Ascending aorta (tissue), 2 donors: ENCODE data around the gene CD274. TPM values are rescaled to one million over a fixed set of nuclear protein-coding genes. Genes with fewer than 3 reads are reported as not detected.
A peak's percentile ranks its signal among the peaks of the same experiment; 100 is the strongest.

ENCODE experiments used
- DNase-seq, 2 donors: peaks; one replicate each; pipeline ENCODE4 v3.0.0-alpha.2; 2019; ENCODE audit warnings: low spot score in 2 of 2
- H3K27ac ChIP-seq, 2 donors: fragments of 200-600 bp; sonication (generic); one replicate each; pipeline ENCODE4 v1.5.1; 2016 to 2017; ENCODE audit warnings: mild to moderate bottlenecking in 1 of 2
- H3K27me3 ChIP-seq: fragments of 200-600 bp; sonication (generic); one replicate; pipeline ENCODE4 v1.5.1; 2017
- H3K36me3 ChIP-seq, 2 donors: fragments of 200-600 bp; sonication (generic); one replicate each; pipeline ENCODE4 v1.5.1; 2016
- H3K4me1 ChIP-seq, 2 donors: fragments of 200-600 bp; sonication (generic); one replicate each; pipeline ENCODE4 v1.5.1; 2016 to 2017; ENCODE audit warnings: mild to moderate bottlenecking in 1 of 2
- H3K4me3 ChIP-seq, 2 donors: fragments of 200-600 bp; sonication (generic); one replicate each; pipeline ENCODE4 v1.5.1; 2016 to 2017; ENCODE audit warnings: mild to moderate bottlenecking in 1 of 2
- H3K9me3 ChIP-seq, 2 donors: fragments of 200-600 bp; sonication (generic); one replicate each; pipeline ENCODE4 v1.5.1; 2016
- CTCF ChIP-seq, 3 experiments: fragments of 200-600 bp in 2 of 3; fragments of 450-650 bp in 1 of 3; sonication (generic) in 2 of 3; IDR thresholded peaks; one replicate each; pipeline ENCODE4 v1.5.1; 2016 to 2019; ENCODE audit warnings: antibody characterized with exemption in 3 of 3, mild to moderate bottlenecking in 1 of 3, moderate library complexity in 1 of 3
- intact Hi-C: fragments of 100-400 bp; cut with DNase I; formaldehyde crosslinking; loops from one replicate; pipeline ENCODE4 v1.15.1; 2023
- total RNA-seq: library from RNA; depleted of rRNA; stranded (reverse); fragments of >200 nt; gene quantifications from one replicate; pipeline ENCODE4 v1.1.0, GENCODE V29; 2016

CD274 gene
- total RNA-seq, 1 donor from 2014 or later: 23.8 TPM

GRCh38 chr9:5511476-5511875, 61.1 kb downstream of the CD274 start:
- peaks cover 0 to 4% of the 10 kb centered on the region in 2 donors for H3K4me1 ChIP-seq
- DNase-seq: no peak
- intact Hi-C loops: loop anchor here (5.0 kb wide), 1 partner anchor 41 kb away; no protein-coding TSS in a partner anchor
- H3K9me3 ChIP-seq: no peaks in the 10 kb centered on the region
- no peak for TF ChIP-seq CTCF (IDR thresholded peaks at IDR 0.05)
- peak overlapping the region in 1 of 2 donors; percentile 76 for H3K27ac ChIP-seq
- H3K36me3 ChIP-seq: no peaks in the 10 kb centered on the region
- H3K27me3 ChIP-seq: no peaks in the 10 kb centered on the region
- H3K4me3 ChIP-seq: peak overlapping the region in 1 of 2 donors; percentile 54

- TF ChIP-seq CTCF (IDR thresholded peaks at IDR 0.05): no peak
- Histone ChIP-seq H3K27ac (no peak overlapping the region), H3K4me1 (peaks cover 0 to 4% of the 10 kb centered on the region in 2 donors), H3K36me3 (no peaks in the 10 kb centered on the region), H3K4me3 (peak overlapping the region in 1 of 2 donors; percentile 54), H3K9me3 (no peaks in the 10 kb centered on the region), H3K27me3 (no peaks in the 10 kb centered on the region)
- no peak for DNase-seq
- intact Hi-C loops: loop anchor here (5.0 kb wide), 1 partner anchor 40 kb away; no protein-coding TSS in a partner anchor
Observed at GRCh38 chr9:5511935-5512580, 61.7 kb downstream of the CD274 start.

GRCh38 chr9:5512658-5513452, 62.5 kb downstream of the CD274 start:
- Histone ChIP-seq H3K4me3 (peak overlapping the region in 1 of 2 donors; percentile 12), H3K4me1 (peaks cover 0 to 4% of the 10 kb centered on the region in 2 donors), H3K9me3 (no peaks in the 10 kb centered on the region), H3K27ac (no peak overlapping the region), H3K36me3 (no peaks in the 10 kb centered on the region), H3K27me3 (no peaks in the 10 kb centered on the region)
- intact Hi-C loops: loop anchor here (5.0 kb wide), 1 partner anchor 39 kb away; no protein-coding TSS in a partner anchor
- TF ChIP-seq CTCF (IDR thresholded peaks at IDR 0.05): no peak
- DNase-seq: no peak

GRCh38 chr9:5513966-5514616, 63.7 kb downstream of the CD274 start:
- no peak for TF ChIP-seq CTCF (IDR thresholded peaks at IDR 0.05)
- no peak for DNase-seq
- Histone ChIP-seq H3K27ac (no peak overlapping the region), H3K27me3 (no peaks in the 10 kb centered on the region), H3K4me3 (no peak overlapping the region), H3K9me3 (no peaks in the 10 kb centered on the region), H3K4me1 (peaks cover 0 to 6% of the 10 kb centered on the region in 2 donors), H3K36me3 (no peaks in the 10 kb centered on the region)
- intact Hi-C loops: loop anchor here (5.0 kb wide), 1 partner anchor 38 kb away; no protein-coding TSS in a partner anchor

GRCh38 chr9:5514617-5515260, 64.4 kb downstream of the CD274 start:
- intact Hi-C loops: loop anchor here (5.0 kb wide), 1 partner anchor 38 kb away; no protein-coding TSS in a partner anchor
- H3K36me3 ChIP-seq: no peaks in the 10 kb centered on the region
- TF ChIP-seq CTCF (IDR thresholded peaks at IDR 0.05): no peak

More at GRCh38 chr9:5514617-5515260, 64.4 kb downstream of the CD274 start:
- Histone ChIP-seq H3K9me3 (no peaks in the 10 kb centered on the region), H3K4me3 (no peak overlapping the region), H3K27me3 (no peaks in the 10 kb centered on the region), H3K27ac (no peak overlapping the region), H3K4me1 (peaks cover 0 to 6% of the 10 kb centered on the region in 2 donors)
- DNase-seq: no peak
